KG1 (cell line): ENCODE data around the gene TCEANC2.
"Not testable (repeated sequence)": the region's sequence is repeated elsewhere in the genome, so short reads cannot be mapped to it uniquely, and the experiment has no call there.

Experiments used
- DNase-seq: peaks from one replicate; lab custom pipeline; 2025; lab: John Stamatoyannopoulos, UW

Gene TCEANC2

DNA sequence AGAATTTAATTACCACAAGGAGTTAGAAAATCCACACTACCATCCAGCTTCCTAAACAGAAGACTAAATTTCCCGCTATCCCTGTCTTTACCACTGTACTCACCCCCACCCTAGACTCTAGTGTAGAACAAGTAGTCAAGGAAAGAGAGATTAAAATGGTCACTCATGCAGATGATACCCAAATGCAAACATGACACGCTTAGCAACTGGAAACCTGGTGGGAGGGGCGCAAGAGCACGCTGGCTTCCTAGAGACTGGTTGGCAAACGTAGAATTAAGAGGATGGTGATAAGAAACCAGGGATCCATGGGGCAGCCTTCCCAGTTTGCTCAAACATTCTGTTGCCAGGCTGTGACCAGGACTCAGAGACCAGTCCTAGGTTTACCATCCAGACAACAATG is 25.6 kb upstream of the TCEANC2 start:
- DNase-seq: no peak

DNA sequence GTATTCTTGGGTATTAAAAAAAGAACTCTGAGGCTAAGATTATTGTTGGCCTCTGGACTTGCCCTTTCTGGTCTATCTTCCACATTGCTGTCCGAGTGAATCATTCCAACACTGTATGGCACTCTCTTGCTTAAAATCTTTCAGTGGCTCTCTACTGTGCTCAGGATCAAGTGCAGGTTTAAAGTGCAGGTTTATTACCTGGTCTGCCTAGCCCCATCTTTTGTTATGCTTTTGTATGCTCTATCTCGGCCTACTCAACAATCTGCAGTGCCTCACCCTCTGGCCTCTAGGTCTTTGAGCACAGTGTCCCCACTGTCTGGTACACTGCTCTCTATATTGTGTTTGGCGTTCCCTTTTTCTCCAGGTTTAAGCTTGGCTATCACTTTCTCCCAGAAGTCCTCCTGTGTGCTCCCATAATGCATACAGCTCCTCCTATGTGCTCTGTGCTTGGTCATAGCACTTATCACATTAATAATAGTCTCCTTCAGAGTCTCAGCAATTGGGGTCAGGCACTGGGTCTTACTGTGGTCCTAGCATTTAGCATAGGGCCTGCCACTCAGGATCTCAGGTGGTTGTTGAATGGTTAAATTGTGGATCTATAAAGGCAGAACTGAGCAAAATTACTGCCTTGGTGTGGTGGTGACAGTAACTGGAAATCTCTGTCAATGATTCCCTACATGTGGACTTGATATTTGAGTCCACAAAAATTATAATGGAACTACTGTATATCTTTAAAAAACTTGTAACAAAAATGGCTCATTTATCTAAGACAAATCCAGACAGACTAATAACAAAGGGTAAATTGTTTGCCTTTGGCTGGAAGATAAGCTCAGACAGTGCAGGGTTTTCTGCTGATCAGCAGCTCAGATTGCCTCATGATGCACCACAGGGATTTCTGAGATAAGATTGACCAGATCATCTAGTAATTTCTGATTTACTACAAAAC is 24.8 kb upstream of the TCEANC2 start:
- DNase-seq: no peak

DNA sequence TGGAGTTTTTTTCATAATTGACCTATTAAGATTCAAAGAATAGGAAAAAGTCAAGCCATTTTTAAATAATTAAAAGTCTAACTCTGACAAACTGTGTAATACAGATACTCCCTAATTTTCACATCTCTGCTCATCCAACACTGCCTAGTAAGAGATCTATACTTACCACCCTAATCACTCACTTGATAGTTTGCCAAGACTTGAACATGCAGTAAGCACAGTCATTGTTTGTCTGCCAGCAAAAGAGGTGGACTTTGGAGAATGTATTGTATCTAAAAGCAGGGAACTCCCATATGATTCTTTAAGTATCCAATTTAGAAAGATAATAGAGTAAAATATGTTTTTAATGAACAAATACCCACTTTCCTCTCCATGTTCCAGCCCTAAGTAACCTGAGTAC is 15.9 kb upstream of the TCEANC2 start:
- DNase-seq: no peak

DNA sequence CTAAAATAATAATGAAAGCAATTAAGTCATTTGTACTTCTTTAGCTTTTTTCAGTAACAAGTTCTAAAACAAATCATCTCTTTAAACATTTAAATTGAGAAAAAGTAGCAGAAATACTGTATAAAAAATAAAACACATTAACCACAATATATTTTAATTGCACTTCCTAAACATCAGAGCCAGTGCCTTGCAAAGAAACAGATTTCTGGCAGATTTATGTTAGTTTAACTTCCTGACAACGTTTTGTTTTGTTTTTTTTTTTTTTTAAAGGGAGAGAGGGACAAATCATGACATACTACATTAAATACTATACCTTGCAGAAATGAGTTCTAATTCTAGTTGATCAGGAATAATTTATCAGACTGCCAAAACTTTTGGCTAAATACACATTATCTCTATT is 11.6 kb upstream of the TCEANC2 start:
- DNase-seq: no peak

DNA sequence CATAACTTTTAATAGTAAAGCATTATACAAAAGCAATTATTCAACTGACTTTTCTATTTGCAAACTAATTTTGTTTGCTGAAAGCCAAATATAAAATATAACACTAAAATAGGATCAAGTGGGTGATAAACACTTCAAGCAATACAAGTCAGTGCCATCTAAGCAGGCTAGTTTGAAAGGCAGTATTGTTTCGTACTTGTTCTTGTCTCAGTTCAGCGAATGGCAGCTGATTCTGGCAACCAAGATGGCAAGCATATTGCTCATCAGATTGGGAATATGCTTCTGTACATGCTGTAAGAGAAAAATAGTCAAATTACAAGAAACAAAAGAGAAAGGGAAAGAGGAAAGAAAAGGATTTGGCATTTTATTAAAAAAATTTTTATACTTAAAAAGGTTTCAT is 7.9 kb upstream of the TCEANC2 start:
- DNase-seq: no peak

DNA sequence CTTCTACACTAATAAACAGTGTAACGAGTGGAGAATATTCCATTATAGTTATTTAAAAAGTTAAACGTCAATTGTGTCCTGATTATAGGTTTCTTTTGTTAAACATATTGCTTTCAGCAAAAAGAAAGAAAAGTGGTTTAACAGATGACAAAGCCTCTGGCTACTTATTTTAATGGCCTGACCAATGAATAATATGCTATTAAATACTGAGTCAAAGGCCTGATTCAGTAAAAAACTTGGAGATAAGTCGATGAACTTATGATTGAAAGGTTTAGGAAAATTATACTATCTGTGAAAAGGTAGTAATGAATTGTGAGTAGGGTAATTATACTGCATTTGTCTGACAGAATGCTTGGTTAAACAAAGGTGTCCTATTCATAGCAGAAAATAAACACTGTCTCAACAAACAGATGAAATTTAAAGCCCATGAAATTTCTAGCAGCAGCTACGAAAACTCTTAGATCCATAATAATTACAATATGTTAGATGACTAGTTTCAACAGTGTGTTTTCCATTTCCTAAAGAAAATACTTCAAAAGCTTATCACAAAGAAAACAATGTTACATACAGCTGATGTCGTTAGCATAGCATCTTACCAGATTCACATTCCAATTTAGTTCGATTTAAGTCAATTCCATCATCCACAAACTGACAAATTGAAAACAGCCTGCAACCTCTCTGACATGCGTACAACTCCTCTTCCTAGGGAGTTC is 6.6 kb upstream of the TCEANC2 start:
- DNase-seq: no peak

DNA sequence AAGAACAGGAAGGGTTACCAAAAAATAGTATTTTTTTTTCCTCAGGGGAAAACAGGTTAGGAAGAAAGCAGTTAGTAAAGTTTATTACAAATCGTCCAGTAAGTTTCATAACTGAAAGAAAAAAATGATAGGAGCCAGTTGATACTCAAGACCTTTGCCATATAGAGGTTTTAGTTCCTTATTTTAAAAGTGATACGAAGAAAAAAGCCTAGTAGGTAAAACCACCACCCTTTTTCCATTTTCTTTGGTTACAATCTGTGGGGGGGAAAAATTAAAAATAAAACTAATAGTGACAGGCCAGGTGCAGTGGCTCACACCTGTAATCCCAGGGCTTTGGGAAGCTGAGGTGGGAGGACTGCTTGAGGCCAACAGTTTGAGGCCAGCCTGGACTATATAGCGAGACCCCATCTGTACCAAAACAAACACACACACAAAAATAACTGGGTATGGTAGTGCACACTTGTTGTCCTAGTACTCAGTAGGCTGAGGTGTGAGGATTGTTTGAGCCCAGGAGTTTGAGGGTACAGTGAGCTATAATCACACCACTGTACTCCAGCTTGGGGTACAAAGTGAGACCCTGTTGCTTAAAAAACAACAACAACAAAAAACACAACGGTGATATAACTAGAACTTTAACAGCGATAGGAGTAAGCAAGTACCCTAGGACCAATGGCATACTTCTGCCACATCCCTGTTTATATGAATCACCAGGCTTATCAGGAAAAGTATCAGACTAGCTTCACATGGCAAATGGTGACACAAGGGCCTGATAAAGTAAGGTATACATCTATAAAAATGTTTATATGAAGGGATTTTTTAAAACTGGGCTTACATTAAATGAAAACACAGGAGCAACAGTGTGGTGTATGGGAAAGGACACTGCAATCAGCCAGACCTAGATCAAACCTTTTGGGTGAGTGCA is 5.8 kb upstream of the TCEANC2 start:
- DNase-seq: no peak

DNA sequence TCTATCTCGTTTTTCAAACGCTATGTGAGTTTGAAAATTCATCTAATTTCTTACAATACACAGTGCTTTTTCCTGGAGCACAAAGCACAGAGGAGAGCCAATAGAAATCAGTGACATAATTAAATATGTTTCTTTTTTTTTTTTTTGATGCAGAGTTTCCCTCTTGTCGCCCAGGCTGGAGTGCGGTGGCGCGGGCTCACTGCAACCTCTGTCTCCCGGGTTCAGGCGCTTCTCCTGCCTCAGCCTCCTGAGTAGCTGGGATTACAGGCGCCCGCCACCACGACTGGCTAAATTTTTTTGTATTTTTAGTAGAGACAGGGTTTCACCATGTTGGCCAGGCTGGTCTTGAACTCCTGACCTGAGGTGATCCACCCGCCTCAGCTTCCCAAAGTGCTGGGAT is 3.0 kb upstream of the TCEANC2 start:
- DNase-seq: not testable (repeated sequence)

DNA sequence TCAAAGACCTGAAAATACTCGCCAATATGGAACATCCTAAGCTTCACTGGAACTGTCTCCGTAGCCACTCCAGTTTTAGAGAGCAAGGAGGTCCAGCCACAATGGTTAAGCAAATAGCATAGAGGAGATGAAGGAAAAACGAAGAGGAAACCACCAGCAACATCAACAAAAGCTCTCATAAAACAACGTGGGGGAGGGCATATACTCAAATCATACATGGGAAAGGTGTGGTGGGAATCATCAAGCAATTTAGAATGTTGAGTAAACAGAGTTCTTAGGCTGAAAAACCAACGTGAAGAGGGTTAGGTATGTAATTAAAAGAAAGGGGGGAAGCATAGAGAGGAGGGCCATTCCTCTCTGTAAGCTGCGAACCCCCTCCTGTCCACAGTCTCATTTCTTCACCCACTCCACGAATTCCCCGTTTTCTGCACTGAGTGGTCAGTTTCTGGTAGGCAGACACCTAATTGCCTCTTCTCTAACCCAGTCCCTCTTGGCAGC is 1.4 kb upstream of the TCEANC2 start:
- no peak for DNase-seq

DNA sequence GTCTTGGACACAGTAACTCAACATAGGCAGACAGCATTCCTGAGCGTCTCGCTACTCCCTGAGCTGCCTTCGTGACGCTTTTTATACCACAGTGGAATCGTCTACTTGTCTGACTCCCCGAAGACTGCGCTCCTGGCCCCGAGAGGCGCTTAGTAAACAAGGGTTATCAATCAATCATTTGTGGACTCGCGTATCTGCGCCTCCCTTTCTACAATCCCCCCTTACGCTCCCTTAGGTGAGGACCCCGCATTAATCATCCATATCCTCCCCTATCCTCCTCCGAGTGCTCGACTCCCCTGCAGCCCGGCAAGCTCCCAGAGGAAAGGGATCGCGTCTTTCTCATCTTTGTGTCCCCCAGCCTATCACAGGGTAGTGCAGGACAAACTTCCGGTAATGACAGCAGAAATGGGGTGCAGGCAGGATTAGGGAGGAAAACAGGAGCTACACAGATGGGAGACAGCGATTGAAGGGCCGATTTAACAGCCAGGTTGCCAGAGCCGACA is 926 bp upstream of the TCEANC2 start:
- DNase-seq: no peak

DNA sequence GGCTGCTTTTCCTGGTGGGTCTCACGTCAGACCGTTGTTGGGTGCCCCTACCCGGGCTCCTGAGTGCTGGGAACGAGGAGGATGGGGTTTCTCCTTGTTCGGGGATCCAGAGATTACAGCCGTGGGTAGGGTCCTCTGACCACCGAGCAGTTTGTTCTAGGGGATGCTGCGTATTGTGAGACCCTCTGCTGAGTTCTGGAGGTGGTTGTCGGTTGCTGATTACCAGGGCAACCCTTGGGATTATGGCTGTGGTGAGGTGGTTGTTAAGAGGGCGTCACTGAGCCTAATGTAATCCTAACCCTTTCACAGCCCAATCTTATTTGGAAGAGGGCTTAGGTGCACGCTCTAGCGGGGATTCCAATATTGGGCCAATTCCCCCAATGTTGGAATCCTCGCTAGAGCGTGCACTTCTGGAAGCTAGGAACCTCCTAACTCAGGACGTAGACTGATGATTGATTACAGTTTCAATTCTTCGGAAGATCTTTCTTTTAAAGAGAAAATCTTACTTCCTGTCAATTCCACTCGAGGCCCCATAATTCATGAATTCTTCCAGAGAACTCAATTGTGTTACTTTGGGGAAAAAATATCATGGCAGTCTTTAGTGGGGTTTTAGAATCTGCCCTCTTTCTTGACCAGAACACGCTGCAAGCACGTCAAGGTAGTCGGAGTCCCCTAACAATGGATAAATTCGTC is 483 bp downstream of the TCEANC2 start:
- DNase-seq: peak; percentile 82

DNA sequence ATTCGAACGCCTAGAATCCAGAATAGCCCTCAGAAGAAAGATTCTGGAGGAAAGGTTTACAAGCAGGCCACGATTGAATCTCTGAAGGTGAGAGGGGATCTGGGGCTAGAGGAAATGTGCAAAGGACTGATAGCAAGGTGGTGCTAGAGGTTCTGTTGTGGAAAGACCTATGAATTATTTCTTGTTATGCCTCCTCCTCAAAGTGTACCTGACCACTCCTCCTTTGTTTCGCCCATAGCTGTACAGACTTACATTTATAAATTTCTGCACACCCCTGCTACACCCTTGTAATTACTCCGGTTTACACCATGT is 986 bp downstream of the TCEANC2 start:
- DNase-seq: peak; percentile 41

DNA sequence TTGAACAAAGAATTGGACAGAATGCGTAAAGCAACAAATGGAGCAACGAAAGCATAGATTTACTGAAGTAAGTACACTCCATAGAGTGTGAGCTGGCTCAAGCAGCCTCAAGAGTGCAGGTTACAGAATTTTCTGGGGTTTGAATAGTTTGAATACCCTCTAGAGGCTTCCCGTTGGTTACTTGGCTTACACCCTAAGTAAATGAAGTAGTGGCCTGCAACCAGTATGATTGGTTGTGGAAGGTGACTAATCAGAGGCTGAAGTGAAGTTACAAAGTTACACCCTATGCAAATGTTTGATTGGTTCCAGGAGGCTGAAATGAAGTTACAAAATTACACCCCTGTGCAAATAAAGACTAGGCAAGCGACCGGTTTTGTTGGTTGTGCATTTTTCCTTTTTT is 10.9 kb downstream of the TCEANC2 start:
- DNase-seq: no peak

DNA sequence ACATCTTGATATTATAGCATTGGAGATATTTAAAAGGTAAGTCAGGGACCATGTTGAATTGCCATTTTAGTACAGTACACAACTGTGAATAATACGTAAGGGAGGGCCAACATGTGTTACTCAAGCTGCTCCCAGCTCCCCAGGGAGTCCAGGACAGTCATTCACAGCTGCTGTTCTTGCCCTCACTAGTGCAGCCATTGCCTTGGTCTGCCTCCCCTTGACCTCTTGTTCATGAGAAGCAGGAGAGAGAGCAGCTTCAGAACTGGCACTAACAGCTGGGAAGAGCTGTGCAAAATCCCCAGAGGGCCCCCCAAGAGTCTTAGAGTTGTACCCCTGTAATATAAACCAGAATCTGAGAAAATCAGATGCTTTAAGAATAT is 16.4 kb downstream of the TCEANC2 start:
- DNase-seq: no peak

DNA sequence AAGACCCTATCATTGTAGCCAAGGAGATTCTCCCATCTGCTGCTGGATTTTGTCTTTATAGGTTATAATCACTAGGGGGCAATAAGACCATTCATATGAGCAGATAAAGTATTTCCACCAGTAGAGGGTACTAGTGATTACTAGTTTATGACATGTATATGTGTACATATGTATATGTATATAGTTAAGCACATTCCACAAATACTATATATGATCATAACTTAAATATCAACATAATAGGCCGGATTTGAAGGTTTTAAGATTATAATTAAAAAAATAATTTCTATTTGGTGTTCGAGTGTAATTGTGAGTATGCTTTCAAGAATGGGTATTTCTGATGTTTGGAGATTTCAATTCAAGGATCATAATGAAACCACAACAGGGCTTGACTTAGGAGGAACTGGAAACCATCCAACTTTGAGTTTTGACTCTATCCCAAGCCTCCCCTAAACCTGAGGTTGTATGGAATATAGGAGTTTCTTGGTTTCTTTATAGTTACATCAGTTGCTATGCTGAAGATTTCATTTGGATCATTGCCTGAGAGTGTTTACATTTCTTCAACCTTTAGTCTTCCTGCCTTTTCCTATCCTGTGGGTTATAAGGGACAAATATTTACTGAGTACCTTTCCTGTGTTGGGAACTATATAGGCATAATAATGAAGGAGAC is 16.9 kb downstream of the TCEANC2 start:
- DNase-seq: peak; percentile 36

DNA sequence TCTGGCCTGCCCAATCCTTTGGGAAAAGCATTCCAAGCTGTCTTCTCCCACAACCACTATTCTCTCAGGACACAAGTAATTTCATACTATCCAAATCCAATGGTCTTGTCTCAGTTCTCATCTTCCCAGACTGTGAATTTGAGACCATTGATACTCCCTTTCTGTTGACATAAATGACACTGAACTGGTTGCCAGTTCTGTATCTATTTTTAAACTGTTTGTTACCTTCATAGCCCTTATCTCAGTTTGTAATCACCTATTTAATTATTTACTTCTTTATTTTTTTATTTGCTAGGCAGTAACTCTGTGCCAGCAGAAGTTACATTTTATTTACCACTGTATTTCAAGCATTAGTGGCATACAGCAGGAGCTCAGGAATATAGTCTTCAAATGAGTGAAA is 24.0 kb downstream of the TCEANC2 start:
- DNase-seq: no peak

DNA sequence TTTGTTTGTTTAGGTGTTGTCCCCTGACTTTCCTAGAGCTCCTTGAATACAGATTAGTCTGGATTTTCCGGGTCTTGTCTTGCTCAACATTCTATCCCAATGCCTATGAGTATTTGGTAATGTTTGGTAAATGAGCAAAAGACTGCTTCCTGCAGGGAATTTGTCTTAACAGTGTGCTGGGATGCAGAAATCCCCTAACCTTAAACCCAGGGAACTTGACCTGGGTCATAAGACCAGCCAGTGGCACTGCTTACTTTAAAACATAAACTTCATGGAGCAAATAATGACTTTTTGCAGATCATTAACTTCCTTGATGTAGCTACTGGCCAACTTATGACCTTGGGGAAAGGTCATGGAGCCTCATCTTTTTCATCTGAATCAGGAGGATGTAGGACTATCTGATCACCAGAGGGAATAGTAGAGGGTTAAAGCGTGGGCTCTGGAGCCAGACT is 27.2 kb downstream of the TCEANC2 start:
- no peak for DNase-seq

DNA sequence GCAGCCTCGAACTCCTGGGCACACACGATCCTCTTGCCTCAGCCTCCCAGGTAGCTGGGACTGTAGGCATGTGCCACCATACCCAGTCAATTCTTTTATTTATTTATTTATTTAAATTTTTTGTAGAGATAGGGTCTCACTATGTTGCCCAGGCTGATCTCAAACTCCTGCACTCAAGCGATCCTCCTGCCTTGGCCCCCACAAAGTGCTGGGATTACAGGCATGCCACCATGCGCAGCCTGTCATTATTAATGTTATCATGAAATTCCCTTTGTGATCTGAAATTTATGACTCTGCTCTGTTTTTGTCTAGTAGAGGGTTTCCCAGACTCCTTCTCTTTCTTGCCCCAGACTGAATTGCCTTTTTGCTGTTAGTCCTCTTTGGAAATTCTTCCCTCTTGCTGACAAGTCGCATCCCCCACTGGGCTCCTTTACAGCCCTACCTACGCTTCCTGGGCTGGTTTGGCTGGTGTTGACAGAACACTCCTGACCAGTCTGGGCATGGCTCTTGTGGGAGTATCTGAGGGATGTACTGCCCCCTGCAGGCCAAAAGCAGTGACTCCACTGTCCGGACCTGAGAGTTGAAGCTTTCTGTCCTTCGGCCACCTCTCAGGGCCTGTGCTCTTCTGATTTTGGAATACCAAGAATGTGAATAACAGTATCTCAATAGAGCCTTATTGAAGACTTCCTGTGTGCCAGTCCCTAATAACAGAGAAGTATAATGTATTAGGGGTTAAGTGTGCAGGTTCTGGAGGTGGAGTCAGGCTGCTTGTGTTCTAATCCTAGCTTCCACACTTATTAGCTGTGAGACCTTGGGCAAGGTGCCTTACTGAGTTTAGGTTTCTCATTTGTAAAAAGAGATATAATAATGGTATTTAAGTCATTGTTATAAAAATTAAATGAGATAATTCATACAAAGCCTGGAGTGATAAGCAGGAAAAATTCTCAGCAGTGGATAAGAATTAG is 28.2 kb downstream of the TCEANC2 start:
- DNase-seq: no peak

DNA sequence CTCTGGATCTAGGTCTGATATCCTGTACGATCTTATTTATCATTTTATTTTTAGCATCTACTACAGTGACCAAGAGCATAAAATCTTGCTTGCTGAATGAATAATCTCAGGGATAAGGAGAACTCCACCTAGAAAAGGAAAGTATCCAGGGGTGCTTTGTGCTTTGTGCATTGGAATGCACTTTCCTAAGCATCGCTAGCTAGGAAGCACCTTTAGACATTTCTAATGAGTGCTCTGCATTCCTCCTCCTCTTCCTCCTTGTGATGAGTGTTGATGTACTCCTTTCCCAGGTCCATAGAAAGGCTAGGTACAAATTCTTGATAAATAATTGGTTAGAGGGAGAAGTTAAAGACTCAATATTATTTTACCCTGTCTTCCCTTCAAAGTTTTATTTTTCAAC is 31.4 kb downstream of the TCEANC2 start:
- no peak for DNase-seq

DNA sequence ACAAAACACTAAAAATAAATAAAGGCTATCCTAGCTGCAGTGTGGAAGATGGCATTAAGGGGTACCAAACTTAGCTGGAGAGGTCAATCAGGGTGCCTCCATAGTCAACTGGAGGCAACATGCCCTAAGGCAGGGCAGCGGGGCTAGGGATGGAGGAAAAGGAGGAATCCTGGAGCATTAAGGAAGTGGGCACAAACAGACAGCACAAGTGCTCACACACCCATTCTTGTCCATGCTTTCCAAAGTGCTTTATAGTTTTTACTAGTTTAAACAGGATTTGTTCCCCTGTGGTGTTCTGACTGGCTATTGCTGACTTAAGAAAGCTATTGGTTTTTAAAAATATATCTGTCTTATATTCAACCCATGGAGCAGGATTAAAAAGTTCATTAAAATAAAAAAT is 33.3 kb downstream of the TCEANC2 start:
- no peak for DNase-seq
